Mesenchymal stem cell (in vitro differentiated cells and primary cell): ENCODE measurements around the gene NOC4L.

Experiments used
- DNase-seq: peaks from one replicate; pipeline ENCODE4 v3.0.0-alpha.2; 2013
- H2AFZ ChIP-seq: one replicate; pipeline ENCODE4 v1.6.1; 2013; ENCODE audit warnings: low read depth, mild to moderate bottlenecking, control low read depth, inconsistent platforms, low read length, moderate library complexity
- H2AK5ac ChIP-seq: 2 replicates; pipeline ENCODE4 v1.6.1; 2013; ENCODE audit warnings: low read length, moderate library complexity, mild to moderate bottlenecking, inconsistent platforms; ENCODE audit not compliant: severe bottlenecking
- H2BK120ac ChIP-seq: one replicate; pipeline ENCODE4 v1.6.1; 2013; ENCODE audit warnings: low read depth, mild to moderate bottlenecking, inconsistent platforms, low read length, moderate library complexity
- H2BK12ac ChIP-seq, 2 experiments: one replicate each; pipeline ENCODE4 v1.6.1; 2013; ENCODE audit warnings: inconsistent platforms in 2 of 2, low read length in 2 of 2, mild to moderate bottlenecking in 2 of 2, moderate library complexity in 2 of 2, control low read depth in 1 of 2
- H2BK15ac ChIP-seq: one replicate; pipeline ENCODE4 v1.6.1; 2013; ENCODE audit warnings: mild to moderate bottlenecking, low read depth, inconsistent platforms; ENCODE audit not compliant: poor library complexity, severe bottlenecking
- H2BK5ac ChIP-seq: 2 replicates; pipeline ENCODE4 v1.6.1; 2013; ENCODE audit warnings: low read depth, mild to moderate bottlenecking, low read length, control low read depth, inconsistent platforms; ENCODE audit not compliant: poor library complexity, severe bottlenecking
- H3K14ac ChIP-seq, 2 experiments: one replicate each; pipeline ENCODE4 v1.6.1; 2013; ENCODE audit warnings: inconsistent platforms in 2 of 2, low read length in 2 of 2, control low read depth in 1 of 2, mild to moderate bottlenecking in 1 of 2, moderate library complexity in 1 of 2
- H3K18ac ChIP-seq, 2 experiments: one replicate each; pipeline ENCODE4 v1.6.1; 2013; ENCODE audit warnings: inconsistent platforms in 2 of 2, low read length in 2 of 2, control low read depth in 1 of 2, low read depth in 1 of 2, mild to moderate bottlenecking in 1 of 2
- H3K23ac ChIP-seq, 2 experiments: one replicate each; pipeline ENCODE4 v1.6.1; 2013; ENCODE audit warnings: inconsistent platforms in 2 of 2, low read length in 2 of 2, mild to moderate bottlenecking in 2 of 2, moderate library complexity in 2 of 2, control low read depth in 1 of 2
- H3K27ac ChIP-seq: 2 replicates; pipeline ENCODE4 v1.5.1; 2013; ENCODE audit warnings: mild to moderate bottlenecking, moderate library complexity, low read length, control low read depth, inconsistent platforms; ENCODE audit not compliant: poor library complexity, severe bottlenecking
- H3K27me3 ChIP-seq, 2 experiments: 2 replicates each; pipeline versions ENCODE4 v1.6.1 to v1.7.0; 2013; ENCODE audit warnings: low read length in 2 of 2, mild to moderate bottlenecking in 2 of 2, moderate library complexity in 2 of 2, control low read depth in 1 of 2, inconsistent platforms in 1 of 2; ENCODE audit not compliant: control insufficient read depth in 1 of 2, insufficient read depth in 1 of 2
- H3K36me3 ChIP-seq, 2 experiments: 2 replicates each; pipeline versions ENCODE4 v1.6.1 to v1.7.0; 2013; ENCODE audit warnings: low read length in 2 of 2, control low read depth in 1 of 2, inconsistent platforms in 1 of 2, low read depth in 1 of 2, mild to moderate bottlenecking in 1 of 2; ENCODE audit not compliant: insufficient read depth in 2 of 2, control insufficient read depth in 1 of 2
- H3K4ac ChIP-seq, 2 experiments: one replicate each; pipeline ENCODE4 v1.6.1; 2013; ENCODE audit warnings: inconsistent platforms in 2 of 2, low read length in 2 of 2, mild to moderate bottlenecking in 2 of 2, moderate library complexity in 2 of 2, control low read depth in 1 of 2, low read depth in 1 of 2
- H3K4me1 ChIP-seq: 2 replicates; pipeline ENCODE4 v1.6.1; 2013; ENCODE audit warnings: low read depth, low read length, control low read depth; ENCODE audit not compliant: control insufficient read depth, insufficient read depth
- H3K4me2 ChIP-seq: 2 replicates; pipeline ENCODE4 v1.6.1; 2013; ENCODE audit warnings: low read length, mild to moderate bottlenecking, inconsistent platforms; ENCODE audit not compliant: poor library complexity, severe bottlenecking
- H3K4me3 ChIP-seq, 2 experiments: 2 replicates each; pipeline versions ENCODE4 v1.5.1 to v1.7.0; 2013; ENCODE audit warnings: low read length in 2 of 2, mild to moderate bottlenecking in 2 of 2, control low read depth in 1 of 2, low read depth in 1 of 2; ENCODE audit not compliant: insufficient read depth in 1 of 2
- H3K79me1 ChIP-seq: replicated peaks from 2 replicates; pipeline ENCODE4 v1.6.1; 2013; ENCODE audit warnings: mild to moderate bottlenecking, control low read depth, low read length, inconsistent platforms; ENCODE audit not compliant: poor library complexity, severe bottlenecking
- H3K9ac ChIP-seq: 2 replicates; pipeline ENCODE4 v1.7.0; 2013; ENCODE audit warnings: mild to moderate bottlenecking, low read length, moderate library complexity
- H3K9me3 ChIP-seq: 2 replicates; pipeline ENCODE4 v1.7.0; 2013; ENCODE audit warnings: mild to moderate bottlenecking, low read length; ENCODE audit not compliant: control insufficient read depth
- H4K8ac ChIP-seq: one replicate; pipeline ENCODE4 v1.6.1; 2013; ENCODE audit warnings: inconsistent platforms, mild to moderate bottlenecking, low read length, moderate library complexity
- H4K91ac ChIP-seq: one replicate; pipeline ENCODE4 v1.6.1; 2013; ENCODE audit warnings: mild to moderate bottlenecking, low read length, inconsistent platforms
- WGBS: methylation state at CpG from one replicate; pipeline ENCODE4 v1.1.7; 2013; ENCODE audit warnings: mixed read lengths; 5-methylcytosine and 5-hydroxymethylcytosine counted together

Gene NOC4L

DNA sequence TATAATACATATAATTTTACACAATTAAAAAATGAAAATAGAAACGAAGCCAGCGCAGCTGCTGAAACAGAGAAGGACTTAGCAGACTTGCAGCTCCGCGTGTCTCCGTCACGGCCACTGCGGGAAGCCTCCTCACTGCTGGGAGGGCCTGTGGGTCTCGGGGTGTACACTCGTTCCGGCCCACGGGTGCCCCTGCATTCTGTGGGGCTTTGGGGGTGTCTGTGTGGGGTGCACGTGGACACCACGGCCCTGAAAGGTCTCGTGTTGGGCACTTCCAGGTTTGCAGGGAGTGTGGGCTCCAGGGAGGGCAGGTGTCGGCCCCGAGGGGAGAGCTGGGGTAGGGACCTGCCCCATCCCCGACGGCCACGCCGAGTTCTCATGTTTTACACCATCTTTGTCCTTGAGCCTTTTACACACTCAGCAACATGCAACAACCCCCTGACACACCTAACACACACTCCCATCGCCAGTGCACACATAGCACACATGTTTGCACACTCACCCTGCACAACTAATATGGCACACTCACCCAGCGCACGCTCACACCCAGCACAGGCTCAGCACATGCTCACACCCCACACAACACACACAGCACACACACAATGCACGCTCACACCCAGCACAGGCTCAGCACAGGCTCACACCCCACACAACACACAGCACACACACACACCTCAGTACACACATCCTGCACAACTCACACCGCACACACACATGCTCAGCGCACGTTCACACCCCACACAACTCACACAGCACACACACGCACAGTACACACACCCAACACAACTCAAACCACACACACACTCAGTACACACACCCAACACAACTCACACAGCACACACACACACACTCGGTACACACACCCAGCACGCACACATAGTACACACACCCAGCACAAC lies 36.6 kb downstream of the NOC4L start:
- H4K91ac ChIP-seq, result no peak overlapping the region
- no peak overlapping the region for H3K14ac ChIP-seq
- peaks cover 13 to 89% of the 10 kb centered on the region in 2 experiments for H3K27me3 ChIP-seq
- no peaks in the 10 kb centered on the region for H3K79me1 ChIP-seq
- no peak overlapping the region for H2BK15ac ChIP-seq
- H3K4me1 ChIP-seq, result no peaks in the 10 kb centered on the region
- no peak overlapping the region for H3K4ac ChIP-seq
- no peak overlapping the region for H3K4me2 ChIP-seq
- H3K18ac ChIP-seq, result no peak overlapping the region
- no peak overlapping the region for H4K8ac ChIP-seq
- H2BK12ac ChIP-seq, result no peak overlapping the region
- no peaks in the 10 kb centered on the region for H3K36me3 ChIP-seq
- H2AK5ac ChIP-seq, result no peak overlapping the region
- H3K9ac ChIP-seq, result no peak overlapping the region
- H3K4me3 ChIP-seq, result no peak overlapping the region
- H2BK5ac ChIP-seq, result no peak overlapping the region
- no peak overlapping the region for H2AFZ ChIP-seq
- no peak overlapping the region for H3K23ac ChIP-seq
- DNase-seq, result no peak
- H2BK120ac ChIP-seq, result no peak overlapping the region
- no peak overlapping the region for H3K27ac ChIP-seq
- no peaks in the 10 kb centered on the region for H3K9me3 ChIP-seq
- WGBS, result 87% methylated on average over 30 of the region's 30 CpGs

DNA sequence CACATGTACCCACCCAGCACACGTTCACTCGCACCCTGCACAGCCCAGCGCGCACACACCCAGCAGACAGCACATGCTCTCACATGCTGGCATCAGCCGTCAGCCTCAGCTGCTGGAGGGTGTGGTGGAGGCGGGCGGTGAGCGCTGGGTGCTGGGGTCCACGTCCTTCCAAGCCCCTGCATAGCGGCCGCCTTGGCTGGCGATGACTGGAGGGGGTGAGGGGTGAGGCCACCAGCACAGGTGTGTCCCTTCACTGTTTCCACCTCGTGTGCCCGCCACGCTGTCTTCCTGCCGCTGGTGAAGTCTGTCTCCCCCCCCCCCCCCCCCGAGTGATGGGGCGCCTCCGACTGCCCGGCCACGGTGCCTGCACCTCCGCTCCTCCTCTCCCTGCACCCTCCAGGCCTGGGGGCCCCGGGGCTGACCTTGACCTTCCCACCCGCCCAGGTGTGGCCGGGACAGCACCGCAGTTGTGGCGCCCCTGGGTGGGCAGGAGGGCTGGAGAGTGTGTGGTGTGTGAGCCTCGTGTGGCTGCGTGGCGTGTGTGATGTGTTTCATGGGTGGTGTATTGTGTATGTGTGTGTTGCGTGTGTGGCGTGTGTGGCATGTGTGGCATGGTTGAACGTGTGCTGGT lies 37.4 kb downstream of the NOC4L start:
- Histone ChIP-seq H2BK120ac (no peak overlapping the region), H3K36me3 (no peaks in the 10 kb centered on the region), H3K4ac (no peak overlapping the region), H4K91ac (no peak overlapping the region), H3K18ac (no peak overlapping the region), H4K8ac (no peak overlapping the region), H3K27ac (no peak overlapping the region), H3K9ac (no peak overlapping the region), H2BK12ac (no peak overlapping the region), H3K4me1 (no peaks in the 10 kb centered on the region), H3K4me3 (no peak overlapping the region), H2AFZ (no peak overlapping the region), H3K14ac (no peak overlapping the region), H3K4me2 (no peak overlapping the region), H2AK5ac (no peak overlapping the region), H3K79me1 (no peaks in the 10 kb centered on the region), H3K27me3 (peaks cover 18 to 89% of the 10 kb centered on the region in 2 experiments), H2BK15ac (no peak overlapping the region), H3K23ac (no peak overlapping the region), H2BK5ac (no peak overlapping the region), H3K9me3 (no peaks in the 10 kb centered on the region)
- no peak for DNase-seq
- WGBS, result 92% methylated on average over 25 of the region's 33 CpGs

DNA sequence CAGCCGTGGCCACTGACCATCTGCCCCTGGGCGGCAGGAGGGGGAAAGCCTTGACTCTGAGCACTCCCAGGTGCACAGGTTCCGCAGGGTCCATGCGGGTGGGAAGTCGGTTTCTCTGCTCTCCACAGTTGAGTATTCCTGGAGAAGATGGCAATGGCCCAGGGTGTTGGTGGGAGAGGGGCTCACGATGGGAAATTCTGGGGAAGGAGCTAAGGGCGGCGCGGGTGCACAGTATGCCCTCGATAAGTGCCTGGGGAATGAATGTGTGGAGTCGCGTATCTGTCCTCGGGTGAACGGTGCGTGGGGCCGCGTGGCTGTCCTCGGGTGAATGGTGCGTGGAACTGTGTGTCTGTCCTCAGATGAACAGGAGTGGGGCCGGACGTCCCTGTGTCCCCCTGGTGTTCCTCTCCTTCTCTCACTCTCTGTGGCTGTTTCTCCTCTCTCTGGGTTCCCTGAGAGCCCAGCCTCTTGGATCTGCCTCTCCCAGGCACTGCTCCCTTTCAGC lies 38.0 kb downstream of the NOC4L start:
- Histone ChIP-seq H3K27me3 (peaks cover 18 to 88% of the 10 kb centered on the region in 2 experiments), H2BK15ac (no peak overlapping the region), H3K79me1 (no peaks in the 10 kb centered on the region), H3K23ac (no peak overlapping the region), H3K18ac (no peak overlapping the region), H2BK12ac (no peak overlapping the region), H3K4ac (no peak overlapping the region), H4K91ac (no peak overlapping the region), H3K4me2 (no peak overlapping the region), H2BK5ac (no peak overlapping the region), H2AFZ (no peak overlapping the region), H3K14ac (no peak overlapping the region), H3K36me3 (no peaks in the 10 kb centered on the region), H4K8ac (no peak overlapping the region), H3K4me3 (no peak overlapping the region), H2AK5ac (no peak overlapping the region), H2BK120ac (no peak overlapping the region), H3K27ac (no peak overlapping the region), H3K9ac (no peak overlapping the region), H3K9me3 (no peaks in the 10 kb centered on the region), H3K4me1 (no peaks in the 10 kb centered on the region)
- DNase-seq, result no peak
- 88% methylated on average over 21 of the region's 21 CpGs for WGBS

DNA sequence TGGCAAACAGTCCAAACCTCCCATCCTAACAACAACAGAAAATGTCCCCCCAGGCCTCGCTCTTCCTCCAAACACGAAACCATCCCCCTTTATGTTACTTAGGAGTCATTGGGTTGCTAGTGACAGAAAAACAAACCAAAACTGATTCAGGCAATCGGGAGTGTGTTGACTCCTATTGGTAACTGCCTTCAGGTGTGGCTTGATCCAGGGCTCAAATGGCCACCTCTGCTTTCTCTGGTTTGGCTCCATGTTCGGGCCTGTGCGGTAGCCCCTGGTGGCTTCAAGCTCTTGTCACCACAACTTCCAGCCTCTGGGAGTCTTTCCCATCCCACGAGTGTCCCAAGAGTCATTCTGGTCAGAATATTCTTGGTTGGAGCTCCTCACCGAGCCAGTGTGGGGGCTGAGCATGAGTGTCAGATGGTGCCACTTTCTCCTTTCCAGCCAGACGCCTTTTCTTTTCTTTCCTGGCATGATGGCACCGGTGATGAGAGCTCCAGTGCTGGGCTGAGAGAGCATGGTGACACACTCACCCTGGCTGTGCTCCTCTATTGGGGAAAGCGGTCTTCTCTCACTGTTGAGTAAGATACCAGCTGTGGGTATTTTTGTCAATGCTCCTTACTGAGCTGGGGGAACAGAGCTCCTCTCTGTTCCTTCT lies 38.6 kb downstream of the NOC4L start:
- H2AK5ac ChIP-seq, result no peak overlapping the region
- no peaks in the 10 kb centered on the region for H3K36me3 ChIP-seq
- no peak overlapping the region for H3K4ac ChIP-seq
- H2BK15ac ChIP-seq, result no peak overlapping the region
- H2AFZ ChIP-seq, result no peak overlapping the region
- H3K18ac ChIP-seq, result no peak overlapping the region
- H2BK5ac ChIP-seq, result no peak overlapping the region
- no peaks in the 10 kb centered on the region for H3K4me1 ChIP-seq
- WGBS, result 80% methylated on average over 10 of the region's 10 CpGs
- no peak overlapping the region for H4K8ac ChIP-seq
- no peak overlapping the region for H3K4me2 ChIP-seq
- no peak for DNase-seq
- H3K79me1 ChIP-seq, result no peaks in the 10 kb centered on the region
- H4K91ac ChIP-seq, result no peak overlapping the region
- H3K27ac ChIP-seq, result no peak overlapping the region
- H3K4me3 ChIP-seq, result no peak overlapping the region
- no peak overlapping the region for H3K14ac ChIP-seq
- no peaks in the 10 kb centered on the region for H3K9me3 ChIP-seq
- H3K27me3 ChIP-seq, result peaks cover 17 to 90% of the 10 kb centered on the region in 2 experiments
- H3K23ac ChIP-seq, result no peak overlapping the region
- H3K9ac ChIP-seq, result no peak overlapping the region
- H2BK12ac ChIP-seq, result no peak overlapping the region
- H2BK120ac ChIP-seq, result no peak overlapping the region
